ES-I3 (cell line): ENCODE results near the gene COL8A2.

Experiments
- H3K36me3 ChIP-seq: 2 replicates; pipeline ENCODE4 v1.6.1; 2013; ENCODE audit warnings: mild to moderate bottlenecking, low read length, control low read depth, moderate library complexity; ENCODE audit not compliant: insufficient read depth
- H3K4me1 ChIP-seq: 2 replicates; pipeline ENCODE4 v1.6.1; 2013; ENCODE audit warnings: mild to moderate bottlenecking, control low read depth, low read length; ENCODE audit not compliant: insufficient read depth
- H3K9ac ChIP-seq: 2 replicates; pipeline ENCODE4 v1.6.1; 2013; ENCODE audit warnings: low read depth, mild to moderate bottlenecking, low read length, moderate library complexity
- H3K9me3 ChIP-seq: 2 replicates; pipeline ENCODE4 v1.6.1; 2013; ENCODE audit warnings: mild to moderate bottlenecking, low read length, moderate library complexity; ENCODE audit not compliant: control insufficient read depth, insufficient read depth

Gene COL8A2

DNA sequence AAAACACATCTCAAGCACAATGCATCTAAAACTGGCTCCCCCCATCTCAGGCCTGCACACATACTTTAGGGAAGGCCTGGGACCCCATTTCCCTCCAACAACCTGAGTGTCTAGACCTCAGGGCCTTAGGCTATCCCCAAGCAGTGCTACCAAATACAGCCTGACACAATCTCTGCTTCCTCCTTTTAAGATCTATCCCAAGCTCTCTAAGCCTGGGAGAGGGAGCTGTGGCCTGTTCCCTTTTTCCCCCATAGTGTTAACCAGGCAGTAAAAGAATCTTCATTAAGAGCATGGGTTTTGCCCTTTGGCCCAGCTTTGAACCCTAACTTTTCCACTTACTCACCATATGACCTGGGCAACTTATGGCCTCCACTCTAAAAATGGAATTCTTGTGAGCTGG lies 10.8 kb upstream of the COL8A2 start:
- Histone ChIP-seq H3K9ac (no peak overlapping the region), H3K9me3 (no peaks in the 10 kb centered on the region), H3K36me3 (no peaks in the 10 kb centered on the region; the same call in 1 of the 2 replicates), H3K4me1 (peaks cover 15% of the 10 kb centered on the region; the same call in 1 of the 2 replicates)

DNA sequence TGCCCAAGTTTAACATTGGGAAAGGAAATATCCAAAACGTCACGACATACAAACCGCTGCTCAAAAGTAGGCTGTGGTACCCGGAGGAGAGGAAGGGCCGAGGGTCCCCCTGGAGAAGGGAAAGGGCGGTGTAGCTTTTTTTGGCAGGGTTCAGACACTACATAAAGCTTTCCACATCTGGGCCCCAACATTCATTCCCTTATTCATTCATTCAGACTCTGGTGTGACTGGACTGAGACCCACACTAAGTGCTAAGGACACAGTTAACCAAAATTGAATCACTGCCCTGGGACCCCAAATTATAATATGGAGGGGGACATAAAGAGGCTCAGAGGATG lies 10.3 kb upstream of the COL8A2 start:
- H3K9me3 ChIP-seq: no peaks in the 10 kb centered on the region
- H3K9ac ChIP-seq: no peak overlapping the region
- H3K4me1 ChIP-seq: peaks cover 15% of the 10 kb centered on the region; the same call in 1 of the 2 replicates
- H3K36me3 ChIP-seq: no peaks in the 10 kb centered on the region; the same call in 1 of the 2 replicates

DNA sequence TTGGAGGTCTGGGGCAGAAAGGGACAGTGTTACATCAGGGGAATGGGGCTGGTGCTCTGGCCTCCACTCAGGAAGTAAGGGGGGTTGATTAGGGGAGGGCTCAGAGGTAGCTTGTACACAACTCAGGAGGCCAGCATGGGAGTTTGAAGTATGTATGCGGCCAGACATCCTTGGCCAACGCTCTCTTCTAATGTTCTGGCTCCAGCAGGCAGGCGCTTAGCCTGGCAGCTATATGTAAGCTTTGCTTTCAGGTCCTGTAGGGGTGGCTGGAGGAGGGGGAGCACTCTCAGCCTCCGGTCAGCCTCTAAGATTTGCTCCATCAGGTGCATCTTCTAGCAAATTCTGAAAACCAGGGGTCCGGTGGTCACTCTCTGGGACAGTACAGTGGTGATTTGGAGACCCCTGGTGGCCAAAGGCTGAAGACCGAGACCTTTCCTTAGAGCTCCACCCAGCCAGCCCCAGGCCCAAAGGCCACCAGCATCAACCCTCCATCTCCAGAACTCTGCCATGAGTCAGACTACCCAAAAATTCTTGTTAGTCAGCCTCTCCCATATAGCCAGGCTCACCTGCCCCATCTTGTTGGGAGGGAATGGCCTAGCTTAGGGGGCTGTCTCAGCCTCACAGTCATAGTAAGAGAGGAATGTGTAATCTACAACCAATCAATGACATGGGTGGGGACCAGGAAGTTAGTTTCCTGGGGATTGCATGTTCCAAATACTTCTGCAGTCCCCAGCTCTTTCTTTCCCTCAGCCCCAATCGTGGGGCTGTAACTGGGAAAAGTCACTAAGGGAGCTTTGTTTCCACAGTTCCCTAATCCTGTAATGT lies 9.7 kb upstream of the COL8A2 start:
- H3K4me1 ChIP-seq: peaks cover 15% of the 10 kb centered on the region; the same call in 1 of the 2 replicates
- H3K9me3 ChIP-seq: no peaks in the 10 kb centered on the region
- no peak overlapping the region for H3K9ac ChIP-seq
- H3K36me3 ChIP-seq: no peaks in the 10 kb centered on the region; the same call in 1 of the 2 replicates

DNA sequence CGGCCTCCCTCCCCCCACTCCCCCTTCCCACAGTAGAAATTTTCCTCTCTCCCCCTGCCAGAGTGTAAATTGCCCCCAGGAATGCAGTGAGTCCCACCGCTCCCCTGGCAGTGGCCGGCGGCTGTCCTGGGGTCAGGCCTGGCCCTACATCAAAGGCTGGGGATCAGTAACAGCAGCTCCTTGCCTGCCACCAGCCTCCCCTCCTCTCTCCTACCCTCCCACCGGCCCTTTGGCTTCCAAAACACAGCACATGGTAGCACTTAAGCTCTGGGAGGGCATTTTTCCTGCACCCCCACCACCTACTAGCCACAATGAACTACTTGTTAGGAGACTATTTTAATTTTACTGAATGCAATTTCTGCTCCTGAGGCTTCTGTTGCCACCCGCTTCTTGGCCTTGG lies 9.0 kb upstream of the COL8A2 start:
- Histone ChIP-seq H3K9ac (no peak overlapping the region), H3K36me3 (no peaks in the 10 kb centered on the region; the same call in 1 of the 2 replicates), H3K4me1 (peaks cover 15% of the 10 kb centered on the region; the same call in 1 of the 2 replicates), H3K9me3 (no peaks in the 10 kb centered on the region)

DNA sequence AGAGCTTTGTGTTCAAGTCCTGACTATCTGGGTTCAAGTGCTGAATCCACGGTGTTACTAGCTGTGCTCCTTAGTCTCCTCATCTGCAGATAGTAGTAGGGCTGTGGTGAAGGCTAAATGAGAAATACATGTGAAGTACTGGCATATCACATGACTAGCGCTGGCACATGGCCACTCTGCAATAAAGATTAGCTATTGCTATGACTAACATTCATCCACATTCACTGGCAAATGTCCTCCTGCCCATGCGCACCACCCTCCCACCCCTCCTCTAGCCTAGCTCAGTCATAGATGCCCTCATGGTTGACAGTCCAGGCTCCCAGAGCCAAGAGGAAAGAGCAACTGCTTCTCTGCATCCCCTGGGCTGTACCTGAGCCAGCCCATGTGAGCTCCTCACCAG lies 8.5 kb upstream of the COL8A2 start:
- H3K9me3 ChIP-seq: no peaks in the 10 kb centered on the region

DNA sequence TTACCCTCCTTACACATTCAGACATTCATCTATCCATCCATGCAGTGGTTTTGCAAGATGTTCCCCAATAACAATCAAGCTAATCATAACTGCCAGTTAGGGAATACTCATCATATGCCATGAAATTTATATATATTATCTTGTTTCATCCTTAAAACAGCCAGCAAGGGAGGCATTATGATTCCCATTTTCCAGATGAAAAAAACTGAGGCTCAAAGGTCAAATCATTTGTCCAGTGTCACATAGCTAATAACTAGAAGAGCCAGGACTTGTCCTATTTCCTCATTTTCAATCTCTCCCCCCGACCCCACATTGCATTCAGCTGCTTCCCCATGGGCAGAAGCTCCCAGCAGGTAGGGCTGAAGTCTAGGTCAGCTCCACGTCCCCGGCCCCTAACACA lies 7.0 kb upstream of the COL8A2 start:
- Histone ChIP-seq H3K36me3 (no peaks in the 10 kb centered on the region), H3K9ac (no peak overlapping the region), H3K9me3 (no peaks in the 10 kb centered on the region), H3K4me1 (peaks cover 15% of the 10 kb centered on the region; the same call in 1 of the 2 replicates)

More for the DNA sequence above, 8.5 kb upstream of the COL8A2 start:
- H3K9ac ChIP-seq: no peak overlapping the region
- H3K36me3 ChIP-seq: no peaks in the 10 kb centered on the region; the same call in 1 of the 2 replicates
- H3K4me1 ChIP-seq: peaks cover 15% of the 10 kb centered on the region; the same call in 1 of the 2 replicates

DNA sequence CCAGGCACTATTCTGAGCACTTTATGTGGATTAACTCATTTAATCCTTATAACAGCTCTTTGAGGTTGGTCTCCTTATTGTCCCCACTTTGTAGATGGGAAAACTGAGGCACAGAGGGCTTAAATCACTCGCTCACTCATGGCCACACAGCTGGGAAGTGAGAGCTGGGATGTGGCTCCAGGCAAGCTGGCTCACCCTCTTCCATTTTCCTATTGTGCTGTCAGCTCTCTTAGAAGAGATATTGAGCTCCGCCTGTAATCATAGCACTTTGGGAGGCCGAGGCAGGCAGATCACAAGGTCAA lies 3.8 kb upstream of the COL8A2 start:
- no peaks in the 10 kb centered on the region for H3K36me3 ChIP-seq
- 0 out of 2 replicates have a peak, but pooled peaks cover 6% of the 10 kb centered on the region for H3K4me1 ChIP-seq
- H3K9ac ChIP-seq: no peak overlapping the region
- H3K9me3 ChIP-seq: no peaks in the 10 kb centered on the region

DNA sequence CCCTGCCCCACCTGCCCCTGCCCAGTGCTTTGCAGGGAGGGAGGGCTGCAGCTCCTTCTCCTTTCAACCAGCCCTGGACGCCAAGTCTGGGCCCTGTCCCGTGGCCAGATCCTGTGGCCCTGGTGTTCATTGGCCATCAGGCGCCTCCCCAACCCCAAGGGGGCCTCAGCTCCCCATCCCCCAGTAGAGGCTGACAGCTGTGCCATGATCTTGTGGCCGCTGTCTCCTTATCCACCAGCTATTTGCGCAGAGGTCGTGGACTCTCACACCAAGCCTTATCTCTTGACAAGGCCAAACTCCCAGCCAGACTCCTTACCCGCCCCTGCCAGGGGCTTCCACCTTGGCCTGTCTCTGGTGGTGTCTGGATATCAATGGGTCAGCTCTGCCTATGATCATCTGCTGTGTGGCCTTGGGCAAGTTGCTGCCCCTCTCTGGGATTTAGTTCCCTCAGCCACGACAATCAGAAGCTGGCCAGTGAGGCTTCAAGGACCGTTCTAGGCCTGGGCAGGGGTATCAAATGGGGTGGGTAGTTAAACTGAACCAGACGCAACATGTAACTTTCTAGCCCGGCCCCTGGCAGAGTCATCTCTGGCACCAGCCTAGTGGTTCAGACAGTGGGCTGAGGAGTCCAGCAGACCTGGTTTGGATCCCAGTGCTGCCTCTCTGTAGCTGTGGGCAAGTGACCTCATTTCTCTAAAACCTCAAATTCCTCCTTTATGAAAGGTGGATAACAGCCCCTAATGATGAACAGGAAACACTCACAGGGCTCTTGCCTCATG lies 3.3 kb upstream of the COL8A2 start:
- no peaks in the 10 kb centered on the region for H3K36me3 ChIP-seq
- no peaks in the 10 kb centered on the region for H3K9me3 ChIP-seq
- H3K9ac ChIP-seq: no peak overlapping the region
- H3K4me1 ChIP-seq: 0 out of 2 replicates have a peak, but pooled peaks cover under 1% of the 10 kb centered on the region

DNA sequence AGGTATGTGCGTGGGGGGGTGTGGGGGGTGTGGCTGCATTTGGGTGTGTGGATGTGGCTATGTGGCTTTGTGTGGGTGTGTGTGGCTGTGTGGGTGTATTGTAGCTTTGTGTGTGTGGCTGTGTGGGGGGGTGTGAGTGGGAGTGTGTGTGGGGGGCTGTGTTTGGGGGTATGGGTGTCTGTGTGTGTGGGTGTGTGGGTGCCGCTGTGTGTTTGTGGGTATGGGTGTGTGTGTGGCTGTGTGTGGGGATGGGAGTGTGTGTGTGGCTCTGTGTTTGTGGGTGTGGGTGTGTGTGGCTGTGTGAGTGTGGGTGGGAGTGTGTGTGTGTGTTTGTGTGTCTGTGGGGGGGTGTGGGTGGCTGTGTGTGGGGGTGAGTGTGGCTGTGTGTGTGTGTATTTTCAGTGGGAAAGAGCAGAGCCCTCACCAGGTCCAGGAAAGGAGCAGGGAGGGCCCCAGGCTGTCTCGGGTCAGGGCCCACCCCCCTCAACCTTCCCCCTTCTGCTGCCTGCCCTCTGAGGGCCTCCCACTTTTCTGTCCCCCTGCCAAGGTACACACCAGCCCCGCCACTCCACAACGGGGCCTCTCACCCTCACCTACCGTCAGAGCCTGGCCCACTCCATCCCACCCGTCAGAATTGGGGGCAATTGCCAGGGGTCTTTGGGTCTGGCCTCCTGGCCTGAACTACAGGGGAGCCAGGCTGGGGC lies 1.9 kb upstream of the COL8A2 start:
- Histone ChIP-seq H3K9me3 (no peaks in the 10 kb centered on the region), H3K9ac (no peak overlapping the region), H3K4me1 (no peaks in the 10 kb centered on the region), H3K36me3 (no peaks in the 10 kb centered on the region)

DNA sequence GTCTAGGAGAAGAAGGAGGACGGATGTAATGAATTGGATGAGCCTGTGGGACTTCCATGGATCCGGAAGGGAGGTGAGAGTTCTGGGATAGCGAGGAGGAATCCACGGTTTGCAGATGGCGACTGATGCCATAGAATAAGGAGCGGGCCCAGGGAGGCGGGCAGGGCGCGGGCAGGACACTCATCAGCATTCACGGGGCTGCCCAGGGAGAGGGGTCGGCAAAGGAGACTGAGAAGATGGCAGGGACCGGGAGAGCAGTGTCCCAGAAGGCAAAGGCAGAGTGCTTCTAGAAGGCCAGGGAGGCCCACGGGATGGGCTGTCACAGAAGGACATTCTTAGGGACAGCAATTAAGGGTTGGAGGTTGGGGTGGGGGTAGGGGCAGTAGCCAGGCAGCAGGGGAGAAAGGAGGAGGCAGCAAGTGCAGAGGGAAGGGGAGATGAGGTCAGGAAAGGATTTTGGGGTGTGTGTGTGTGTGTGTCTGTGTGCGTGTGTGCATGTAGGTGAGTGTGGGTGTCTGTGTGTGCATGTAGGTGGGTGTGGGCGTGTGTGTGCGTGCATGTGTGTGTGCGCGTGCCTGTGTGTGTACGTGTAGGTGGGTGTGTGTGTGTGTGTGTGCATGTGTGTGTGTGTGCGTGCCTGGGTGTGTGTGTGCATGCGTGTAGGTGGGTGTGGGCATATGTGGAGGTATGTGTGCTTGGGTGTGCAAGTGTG lies 1.1 kb upstream of the COL8A2 start:
- Histone ChIP-seq H3K9me3 (no peaks in the 10 kb centered on the region), H3K36me3 (no peaks in the 10 kb centered on the region), H3K4me1 (no peaks in the 10 kb centered on the region), H3K9ac (no peak overlapping the region)

DNA sequence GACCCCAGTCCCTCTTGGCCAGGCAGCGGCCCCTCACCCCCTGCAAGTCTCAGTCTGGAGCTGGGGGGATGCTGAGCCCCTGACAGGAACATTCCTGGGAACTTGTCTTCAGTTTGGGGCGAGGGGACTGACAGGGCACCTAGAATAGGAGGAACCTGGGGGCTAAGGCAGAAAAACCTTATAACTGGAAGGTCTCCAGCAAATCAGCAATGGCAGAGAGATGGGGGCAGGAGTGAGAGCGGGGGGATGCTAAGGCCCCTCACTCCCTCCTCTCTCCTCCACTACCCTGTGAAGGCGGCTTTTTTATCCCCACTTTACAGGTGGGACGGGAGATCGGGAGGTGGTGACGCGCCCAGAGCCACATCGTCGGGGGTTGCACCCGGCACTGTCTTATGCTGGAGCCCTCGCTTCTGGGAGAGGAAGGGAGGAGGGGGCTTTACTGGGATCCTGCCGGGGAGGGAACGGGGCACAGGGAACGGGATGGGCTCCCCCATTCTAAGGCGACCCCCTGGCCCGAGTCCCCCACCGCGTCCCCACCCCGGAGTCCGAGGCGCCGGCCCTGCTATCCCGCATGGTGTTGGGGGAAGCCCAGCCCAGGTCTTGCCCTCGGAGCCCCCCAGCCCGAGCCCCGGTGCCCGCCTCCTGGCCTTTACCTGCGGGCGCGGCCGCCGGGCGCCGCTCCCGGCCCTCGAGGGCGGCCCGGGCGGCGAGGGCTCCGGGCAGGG lies 456 bp downstream of the COL8A2 start:
- no peaks in the 10 kb centered on the region for H3K9me3 ChIP-seq
- H3K4me1 ChIP-seq: no peaks in the 10 kb centered on the region
- no peaks in the 10 kb centered on the region for H3K36me3 ChIP-seq
- peak overlapping the region; percentile 47; the same call in 1 of the 2 replicates for H3K9ac ChIP-seq

DNA sequence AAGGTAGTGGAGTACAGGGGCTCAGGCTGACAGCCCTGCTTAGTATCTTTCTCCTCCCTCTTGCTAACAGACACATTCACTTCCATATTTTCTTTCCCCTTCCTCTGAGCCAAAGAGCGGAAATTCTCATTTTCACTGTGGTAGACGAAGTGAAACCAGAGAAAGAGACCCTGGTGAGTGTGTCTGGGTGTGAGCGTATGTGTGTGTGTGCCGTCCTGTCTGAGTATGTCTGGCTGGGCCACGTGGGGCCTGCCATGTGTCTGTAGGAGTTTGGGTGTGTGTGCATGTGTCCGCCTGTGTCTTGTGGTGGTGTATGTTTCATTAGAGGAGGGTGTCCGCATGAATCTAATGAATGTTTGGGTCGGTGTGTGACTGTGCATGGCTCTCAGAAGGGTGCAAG lies 1.7 kb downstream of the COL8A2 start:
- Histone ChIP-seq H3K9me3 (no peaks in the 10 kb centered on the region), H3K4me1 (no peaks in the 10 kb centered on the region), H3K36me3 (no peaks in the 10 kb centered on the region), H3K9ac (no peak overlapping the region)
